Stomach (tissue), 9 donors: ENCODE data around the gene RAB9A. TPM values are rescaled to one million over a fixed set of nuclear protein-coding genes. Genes with fewer than 3 reads are reported as not detected.

Experiments
- DNase-seq, 2 donors: peaks; one replicate each; pipeline versions ENCODE4 v3.0.0 to v3.0.0-alpha.2; 2013 to 2019
- H3K27ac ChIP-seq, 5 donors: fragments of 200-600 bp in 4 of 5; sonication (generic) in 4 of 5; one replicate each; pipeline ENCODE4 v1.5.1; 2013 to 2019; ENCODE audit warnings: mild to moderate bottlenecking in 1 of 5, moderate library complexity in 1 of 5
- H3K27me3 ChIP-seq, 3 donors: fragments of 200-600 bp; sonication (generic); one replicate each; pipeline ENCODE4 v1.5.1; 2017 to 2019; ENCODE audit warnings: mixed run types in 1 of 3
- H3K36me3 ChIP-seq, 4 donors: fragments of 200-600 bp; sonication (generic); 1 replicate in 3 of 4; 2 replicates in 1 of 4; pipeline ENCODE4 v1.5.1; 2016 to 2019
- H3K4me1 ChIP-seq, 4 donors: fragments of 200-600 bp; sonication (generic); one replicate each; pipeline ENCODE4 v1.5.1; 2016 to 2019
- H3K4me3 ChIP-seq, 4 donors: fragments of 200-600 bp; sonication (generic) in 3 of 4; one replicate each; pipeline ENCODE4 v1.5.1; 2016 to 2019; ENCODE audit warnings: mild to moderate bottlenecking in 1 of 4
- H3K9me3 ChIP-seq, 4 donors: fragments of 200-600 bp; sonication (generic); one replicate each; pipeline ENCODE4 v1.5.1; 2016 to 2019
- CTCF ChIP-seq, 7 experiments: fragments of 450-650 bp in 4 of 7; fragments of 200-600 bp in 3 of 7; sonication (generic) in 3 of 7; IDR thresholded peaks; one replicate each; pipeline ENCODE4 v1.5.1; 2016 to 2019; ENCODE audit warnings: antibody characterized with exemption in 7 of 7, control low read depth in 2 of 7, mild to moderate bottlenecking in 1 of 7
- EP300 ChIP-seq: sonication (generic); formaldehyde crosslinking; IDR thresholded peaks from one replicate; pipeline ENCODE4 v1.6.1; 2017; ENCODE audit warnings: antibody characterized with exemption
- POLR2A ChIP-seq, 4 donors: fragments of 450-650 bp; IDR thresholded peaks; one replicate each; pipeline ENCODE4 v1.6.1; 2016; ENCODE audit warnings: antibody characterized with exemption in 4 of 4, control low read depth in 2 of 4, mild to moderate bottlenecking in 1 of 4, moderate library complexity in 1 of 4
- POLR2AphosphoS5 ChIP-seq, 3 donors: sonication (generic); formaldehyde crosslinking; IDR thresholded peaks; one replicate each; pipeline ENCODE4 v1.6.1; 2016; ENCODE audit warnings: antibody characterized with exemption in 3 of 3
- WGBS, 5 donors: extraction: QIAGEN DNeasy Blood & Tissue Kit in 3 of 5; methylation state at CpG; one replicate each; pipeline versions ENCODE4 v1.1.5 to v1.1.7; 2013 to 2018; 5-methylcytosine and 5-hydroxymethylcytosine counted together
- intact Hi-C: fragments of 100-400 bp; cut with DNase I; formaldehyde crosslinking; loops from one replicate; pipeline ENCODE4 v1.15.1; 2023; ENCODE audit warnings: low total_unique reads
- polyA plus RNA-seq, 3 donors: library from polyadenylated mRNA; stranded (reverse); fragments of 200-250 nt; gene quantifications; one replicate each; pipeline ENCODE4 v1.2.3, GENCODE V29; 2013
- total RNA-seq, 5 donors: library from RNA; depleted of rRNA; stranded (reverse); fragments of >200 nt; gene quantifications; one replicate each; pipeline versions ENCODE4 v1.1.0 to v1.2.3, GENCODE V29; 2014 to 2016
- donor health status: healthy with polysubstance abuse.
- donor health status: Bipolar disorder and iron deficiency.
- donor health status: healthy.

RAB9A gene
- total and polyA plus RNA-seq, 8 donors: 2.6 to 55.1 (median 12.9) TPM

GRCh38 chrX:13693341-13693961 is 4.5 kb downstream of the RAB9A start:
- H3K27ac ChIP-seq: peak overlapping the region in 3 of 5 donors; percentile 1 to 48 (median 9)
- no peak overlapping the region for H3K4me3 ChIP-seq
- peaks cover 0 to 7% (median 0%) of the 10 kb centered on the region in 3 donors for H3K27me3 ChIP-seq
- H3K9me3 ChIP-seq: no peaks in the 10 kb centered on the region
- TF ChIP-seq EP300: no peak
- TF ChIP-seq CTCF (IDR thresholded peaks at IDR 0.05): no peak
- no peak for TF ChIP-seq POLR2AphosphoS5 (IDR thresholded peaks at IDR 0.05)
- no peak for TF ChIP-seq POLR2A (IDR thresholded peaks at IDR 0.05)
- WGBS, 5 donors: 25 to 46% (median 38%) methylated on average over 7 of the region's 7 CpGs
- DNase-seq: no peak
- intact Hi-C loops: no loop called here
- H3K36me3 ChIP-seq: no peaks in the 10 kb centered on the region
- H3K4me1 ChIP-seq: peaks cover 6 to 71% (median 42%) of the 10 kb centered on the region in 4 donors

GRCh38 chrX:13694359-13694758 is 5.4 kb downstream of the RAB9A start:
- Histone ChIP-seq H3K9me3 (no peaks in the 10 kb centered on the region), H3K27me3 (no peaks in the 10 kb centered on the region), H3K36me3 (no peaks in the 10 kb centered on the region), H3K4me3 (no peak overlapping the region), H3K27ac (no peak overlapping the region), H3K4me1 (peaks cover 6 to 80% (median 42%) of the 10 kb centered on the region in 4 donors)
- DNase-seq: no peak
- WGBS, 5 donors: 68 to 85% (median 73%) methylated on average over 2 of the region's 2 CpGs
- intact Hi-C loops: no loop called here
- TF ChIP-seq CTCF (IDR thresholded peaks at IDR 0.05): no peak
- TF ChIP-seq POLR2A (IDR thresholded peaks at IDR 0.05): no peak
- no peak for TF ChIP-seq POLR2AphosphoS5 (IDR thresholded peaks at IDR 0.05)
- TF ChIP-seq EP300: no peak

- Histone ChIP-seq H3K27ac (no peak overlapping the region), H3K4me1 (peaks cover 9 to 86% (median 44%) of the 10 kb centered on the region in 4 donors), H3K27me3 (no peaks in the 10 kb centered on the region), H3K36me3 (no peaks in the 10 kb centered on the region), H3K4me3 (no peak overlapping the region), H3K9me3 (no peaks in the 10 kb centered on the region)
- DNase-seq: no peak
- intact Hi-C loops: no loop called here
- 76 to 90% (median 83%) methylated on average over 8 of the region's 8 CpGs for WGBS, 5 donors
- no peak for TF ChIP-seq POLR2AphosphoS5 (IDR thresholded peaks at IDR 0.05)
- TF ChIP-seq EP300: no peak
- no peak for TF ChIP-seq POLR2A (IDR thresholded peaks at IDR 0.05)
- TF ChIP-seq CTCF (IDR thresholded peaks at IDR 0.05): no peak
These were observed 6.1 kb downstream of the RAB9A start for GRCh38 chrX:13694983-13695382.

GRCh38 chrX:13695601-13696115 is 6.7 kb downstream of the RAB9A start:
- no peak for DNase-seq
- Histone ChIP-seq H3K4me1 (peaks cover 11 to 87% (median 43%) of the 10 kb centered on the region in 4 donors), H3K9me3 (no peaks in the 10 kb centered on the region), H3K36me3 (no peaks in the 10 kb centered on the region), H3K27me3 (no peaks in the 10 kb centered on the region), H3K27ac (no peak overlapping the region), H3K4me3 (no peak overlapping the region)
- TF ChIP-seq POLR2AphosphoS5 (IDR thresholded peaks at IDR 0.05): no peak
- TF ChIP-seq POLR2A (IDR thresholded peaks at IDR 0.05): no peak
- TF ChIP-seq EP300: no peak
- no peak for TF ChIP-seq CTCF (IDR thresholded peaks at IDR 0.05)
- WGBS, 5 donors: 85 to 92% (median 90%) methylated on average over 4 of the region's 4 CpGs
- intact Hi-C loops: no loop called here
